Skin epidermis (tissue), 12 donors: ENCODE data around the gene CACTIN.
"Not testable (repeated sequence)": the region's sequence is repeated elsewhere in the genome, so short reads cannot be mapped to it uniquely, and the experiment has no call there.

Experiments
- H3K27ac ChIP-seq, 21 experiments: fragments of 200-600 bp; sonication (generic) in 11 of 21; one replicate each; pipeline ENCODE4 v1.5.0; 2020; ENCODE audit warnings: mild to moderate bottlenecking in 3 of 21, inconsistent platforms in 2 of 21, moderate library complexity in 2 of 21
- H3K4me3 ChIP-seq, 7 experiments: fragments of 200-600 bp; sonication (generic) in 2 of 7; one replicate each; pipeline ENCODE4 v1.5.0; 2020; ENCODE audit warnings: inconsistent platforms in 2 of 7, mild to moderate bottlenecking in 2 of 7, moderate library complexity in 1 of 7

CACTIN gene

GRCh38 chr19:3603121-3603811 lies 23.3 kb downstream of the CACTIN start:
- Histone ChIP-seq H3K27ac (peak overlapping the region in 1 of 21 experiments; percentile 15), H3K4me3 (no peak overlapping the region)

GRCh38 chr19:3601021-3601420 lies 25.6 kb downstream of the CACTIN start:
- no peak overlapping the region for H3K27ac ChIP-seq
- no peak overlapping the region for H3K4me3 ChIP-seq

GRCh38 chr19:3599776-3600187 lies 26.8 kb downstream of the CACTIN start:
- H3K27ac ChIP-seq = no peak overlapping the region
- no peak overlapping the region for H3K4me3 ChIP-seq

- H3K27ac ChIP-seq = no peak overlapping the region
- no peak overlapping the region for H3K4me3 ChIP-seq
Measured at GRCh38 chr19:3595521-3596061, 31.0 kb downstream of the CACTIN start.

- no peak overlapping the region for H3K4me3 ChIP-seq
- H3K27ac ChIP-seq = no peak overlapping the region
Measured at GRCh38 chr19:3593156-3593555, 33.4 kb downstream of the CACTIN start.

- Histone ChIP-seq H3K27ac (no peak overlapping the region), H3K4me3 (no peak overlapping the region)
Measured at GRCh38 chr19:3591876-3592613, 34.5 kb downstream of the CACTIN start.

- no peak overlapping the region for H3K27ac ChIP-seq
Measured at GRCh38 chr19:3590991-3591659, 35.5 kb downstream of the CACTIN start.

GRCh38 chr19:3589949-3590348 lies 36.6 kb downstream of the CACTIN start:
- Histone ChIP-seq H3K4me3 (no peak overlapping the region), H3K27ac (no peak overlapping the region)

More at GRCh38 chr19:3590991-3591659, 35.5 kb downstream of the CACTIN start:
- no peak overlapping the region for H3K4me3 ChIP-seq

- Histone ChIP-seq H3K4me3 (no peak overlapping the region), H3K27ac (no peak overlapping the region)
Measured at GRCh38 chr19:3589439-3589838, 37.2 kb downstream of the CACTIN start.

GRCh38 chr19:3586707-3587346 lies 39.8 kb downstream of the CACTIN start:
- Histone ChIP-seq H3K27ac (no peak overlapping the region), H3K4me3 (no peak overlapping the region)

GRCh38 chr19:3586127-3586626 lies 40.4 kb downstream of the CACTIN start:
- H3K27ac ChIP-seq = no peak overlapping the region
- H3K4me3 ChIP-seq = peak overlapping the region in 4 of 7 experiments; percentile 8 to 30 (median 22)

GRCh38 chr19:3585301-3586126 lies 41.1 kb downstream of the CACTIN start, which contains the start of gene GIPC3:
Gene GIPC3 (plus strand): TSS chr19:3585478. CDS start chr19:3585598, 120 bp downstream.
- H3K27ac ChIP-seq = peak within 1 kb of the TSS in 1 of 21 experiments; percentile 2
- peak within 1 kb of the TSS; percentile 3 to 30 (median 12) for H3K4me3 ChIP-seq

- not testable (repeated sequence) for H3K4me3 ChIP-seq, H3K27ac ChIP-seq
Measured at GRCh38 chr19:3584036-3584802, 42.4 kb downstream of the CACTIN start.

- H3K27ac ChIP-seq, H3K4me3 ChIP-seq: not testable (repeated sequence)
Measured at GRCh38 chr19:3581792-3582191, 44.8 kb downstream of the CACTIN start.

GRCh38 chr19:3580156-3580934 lies 46.2 kb downstream of the CACTIN start:
- H3K27ac ChIP-seq = peak overlapping the region in 10 of 21 experiments; percentile 4 to 64 (median 56)

GRCh38 chr19:3578390-3578789 lies 48.2 kb downstream of the CACTIN start:
- Histone ChIP-seq H3K27ac (no peak overlapping the region), H3K4me3 (no peak overlapping the region)

More at GRCh38 chr19:3580156-3580934, 46.2 kb downstream of the CACTIN start:
- no peak overlapping the region for H3K4me3 ChIP-seq

GRCh38 chr19:3577723-3578344 lies 48.8 kb downstream of the CACTIN start:
- H3K4me3 ChIP-seq = no peak overlapping the region
- peak overlapping the region in 2 of 21 experiments; percentile 22 to 66 for H3K27ac ChIP-seq
